ENCODE data around the gene FGGY.

DNA sequence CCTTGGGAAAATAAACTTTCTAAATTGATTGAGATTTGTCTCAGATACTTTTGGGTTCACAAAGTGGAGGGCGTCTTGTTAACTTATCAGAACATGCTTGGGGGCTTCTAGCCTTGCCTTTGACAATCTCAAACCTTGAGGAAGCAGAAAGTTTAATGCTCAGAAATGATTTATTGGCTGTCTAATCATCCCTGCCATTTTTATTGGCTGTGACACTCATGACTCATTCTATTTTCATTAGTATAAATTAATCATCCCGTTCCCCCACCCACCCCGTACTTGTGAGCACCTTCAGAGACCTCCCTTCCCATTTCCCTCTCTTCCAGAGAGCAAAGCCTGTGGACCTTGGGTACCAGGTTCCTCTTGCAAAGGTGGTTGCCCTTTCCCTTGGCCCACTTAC lies 87.1 kb downstream of the FGGY start:
- TF ChIP-seq, protein P1, sequence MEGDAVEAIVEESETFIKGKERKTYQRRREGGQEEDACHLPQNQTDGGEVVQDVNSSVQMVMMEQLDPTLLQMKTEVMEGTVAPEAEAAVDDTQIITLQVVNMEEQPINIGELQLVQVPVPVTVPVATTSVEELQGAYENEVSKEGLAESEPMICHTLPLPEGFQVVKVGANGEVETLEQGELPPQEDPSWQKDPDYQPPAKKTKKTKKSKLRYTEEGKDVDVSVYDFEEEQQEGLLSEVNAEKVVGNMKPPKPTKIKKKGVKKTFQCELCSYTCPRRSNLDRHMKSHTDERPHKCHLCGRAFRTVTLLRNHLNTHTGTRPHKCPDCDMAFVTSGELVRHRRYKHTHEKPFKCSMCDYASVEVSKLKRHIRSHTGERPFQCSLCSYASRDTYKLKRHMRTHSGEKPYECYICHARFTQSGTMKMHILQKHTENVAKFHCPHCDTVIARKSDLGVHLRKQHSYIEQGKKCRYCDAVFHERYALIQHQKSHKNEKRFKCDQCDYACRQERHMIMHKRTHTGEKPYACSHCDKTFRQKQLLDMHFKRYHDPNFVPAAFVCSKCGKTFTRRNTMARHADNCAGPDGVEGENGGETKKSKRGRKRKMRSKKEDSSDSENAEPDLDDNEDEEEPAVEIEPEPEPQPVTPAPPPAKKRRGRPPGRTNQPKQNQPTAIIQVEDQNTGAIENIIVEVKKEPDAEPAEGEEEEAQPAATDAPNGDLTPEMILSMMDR (tag by site-specific recombination; IDR thresholded peaks at IDR 0.05), result no peak
- TF ChIP-seq ZFP3 (tag by site-specific recombination; IDR thresholded peaks at IDR 0.05; ENCODE audit: low read depth) (no peak), MEIS1 (CRISPR knock-in tag; IDR thresholded peaks at IDR 0.05; ENCODE audit: borderline replicate concordance) (no peak), ZNF2 (tag by site-specific recombination; IDR thresholded peaks at IDR 0.05) (no peak), ZSCAN16 (tag by site-specific recombination; IDR thresholded peaks at IDR 0.05) (no peak), ZNF121 (tag by site-specific recombination; IDR thresholded peaks at IDR 0.05) (no peak), GLI2 (tag by site-specific recombination; IDR thresholded peaks at IDR 0.05; ENCODE audit: borderline replicate concordance, low read depth) (no peak), ZNF785 (tag by site-specific recombination; IDR thresholded peaks at IDR 0.05) (no peak), ZNF350 (tag by site-specific recombination; IDR thresholded peaks at IDR 0.05) (no peak)
- TF ChIP-seq, protein P2, sequence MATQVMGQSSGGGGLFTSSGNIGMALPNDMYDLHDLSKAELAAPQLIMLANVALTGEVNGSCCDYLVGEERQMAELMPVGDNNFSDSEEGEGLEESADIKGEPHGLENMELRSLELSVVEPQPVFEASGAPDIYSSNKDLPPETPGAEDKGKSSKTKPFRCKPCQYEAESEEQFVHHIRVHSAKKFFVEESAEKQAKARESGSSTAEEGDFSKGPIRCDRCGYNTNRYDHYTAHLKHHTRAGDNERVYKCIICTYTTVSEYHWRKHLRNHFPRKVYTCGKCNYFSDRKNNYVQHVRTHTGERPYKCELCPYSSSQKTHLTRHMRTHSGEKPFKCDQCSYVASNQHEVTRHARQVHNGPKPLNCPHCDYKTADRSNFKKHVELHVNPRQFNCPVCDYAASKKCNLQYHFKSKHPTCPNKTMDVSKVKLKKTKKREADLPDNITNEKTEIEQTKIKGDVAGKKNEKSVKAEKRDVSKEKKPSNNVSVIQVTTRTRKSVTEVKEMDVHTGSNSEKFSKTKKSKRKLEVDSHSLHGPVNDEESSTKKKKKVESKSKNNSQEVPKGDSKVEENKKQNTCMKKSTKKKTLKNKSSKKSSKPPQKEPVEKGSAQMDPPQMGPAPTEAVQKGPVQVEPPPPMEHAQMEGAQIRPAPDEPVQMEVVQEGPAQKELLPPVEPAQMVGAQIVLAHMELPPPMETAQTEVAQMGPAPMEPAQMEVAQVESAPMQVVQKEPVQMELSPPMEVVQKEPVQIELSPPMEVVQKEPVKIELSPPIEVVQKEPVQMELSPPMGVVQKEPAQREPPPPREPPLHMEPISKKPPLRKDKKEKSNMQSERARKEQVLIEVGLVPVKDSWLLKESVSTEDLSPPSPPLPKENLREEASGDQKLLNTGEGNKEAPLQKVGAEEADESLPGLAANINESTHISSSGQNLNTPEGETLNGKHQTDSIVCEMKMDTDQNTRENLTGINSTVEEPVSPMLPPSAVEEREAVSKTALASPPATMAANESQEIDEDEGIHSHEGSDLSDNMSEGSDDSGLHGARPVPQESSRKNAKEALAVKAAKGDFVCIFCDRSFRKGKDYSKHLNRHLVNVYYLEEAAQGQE (tag by site-specific recombination; IDR thresholded peaks at IDR 0.05), result no peak

All from HEK293 (cell line).